OCI-LY7 (cell line): ENCODE results near the gene ATP1A2. TPM values are rescaled to one million over a fixed set of nuclear protein-coding genes. Genes with fewer than 3 reads are reported as not detected.

Source experiments
- BruUV-seq: library from RNA; stranded (reverse); fragments of 400-500 nt; replicated peaks from 2 replicates; lab custom pipeline; 2021; lab: Mats Ljungman, UMichigan
- CTCF ChIA-PET: fragments of 300-600 bp; sonication (Branson Sonifier 250); formaldehyde crosslinking; loops from one replicate; lab custom pipeline; 2022; ENCODE audit warnings: antibody characterized with exemption; ENCODE audit not compliant: unreplicated experiment; lab: Charles Lee
- POLR2A ChIA-PET: fragments of 300-600 bp; sonication (Branson Sonifier 250); formaldehyde crosslinking; loops from one replicate; lab custom pipeline; 2022; ENCODE audit warnings: antibody characterized with exemption; lab: Charles Lee
- DNase-seq: peaks from one replicate; pipeline ENCODE4 v3.0.0-alpha.2; 2015; ENCODE audit warnings: low spot score
- H2AFZ ChIP-seq: fragments of 200-600 bp; sonication (generic), shearing (Covaris generic); 2 replicates; pipeline ENCODE4 v1.6.1; 2014; ENCODE audit warnings: mild to moderate bottlenecking, antibody characterized with exemption, low read length, moderate library complexity
- H3K27ac ChIP-seq: fragments of 200-600 bp; sonication (generic); 2 replicates; pipeline ENCODE4 v1.5.1; 2014; ENCODE audit warnings: mixed run types, low read depth, mild to moderate bottlenecking, moderate library complexity, low read length, inconsistent platforms; ENCODE audit not compliant: poor library complexity, severe bottlenecking
- H3K36me3 ChIP-seq: fragments of 200-600 bp; sonication (generic); 2 replicates; pipeline ENCODE4 v1.6.1; 2014; ENCODE audit warnings: mild to moderate bottlenecking, antibody characterized with exemption, low read length, moderate library complexity, mixed read lengths; ENCODE audit not compliant: insufficient read depth
- H3K4me1 ChIP-seq: fragments of 200-600 bp; sonication (generic); 2 replicates; pipeline ENCODE4 v1.5.1; 2014; ENCODE audit warnings: mild to moderate bottlenecking, low read length; ENCODE audit not compliant: insufficient read depth, poor library complexity, severe bottlenecking
- H3K4me2 ChIP-seq: fragments of 200-600 bp; sonication (generic); 2 replicates; pipeline ENCODE4 v1.6.1; 2014; ENCODE audit warnings: mild to moderate bottlenecking, low read length
- H3K4me3 ChIP-seq: fragments of 200-600 bp; sonication (generic); 2 replicates; pipeline ENCODE4 v1.5.1; 2014; ENCODE audit warnings: mild to moderate bottlenecking, low read depth, low read length; ENCODE audit not compliant: poor library complexity, severe bottlenecking
- H3K79me2 ChIP-seq: fragments of 200-600 bp; sonication (generic); 2 replicates; pipeline ENCODE4 v1.6.1; 2016; ENCODE audit warnings: low read depth, mild to moderate bottlenecking, low read length, moderate library complexity, mixed read lengths; ENCODE audit not compliant: insufficient read depth
- H3K9me2 ChIP-seq: fragments of 200-600 bp; sonication (generic); 2 replicates; pipeline ENCODE4 v1.6.1; 2016; ENCODE audit warnings: mild to moderate bottlenecking, low read length, mixed read lengths; ENCODE audit not compliant: insufficient read depth
- H3K9me3 ChIP-seq: fragments of 200-600 bp; sonication (generic); 2 replicates; pipeline ENCODE4 v1.6.1; 2014; ENCODE audit warnings: mild to moderate bottlenecking, mixed run types, low read length, mixed read lengths
- H4K20me1 ChIP-seq: fragments of 200-600 bp; sonication (generic); 2 replicates; pipeline ENCODE4 v1.6.1; 2014; ENCODE audit warnings: mild to moderate bottlenecking, antibody characterized with exemption, low read length, moderate library complexity, mixed read lengths; ENCODE audit not compliant: insufficient read depth
- EZH2phosphoT487 ChIP-seq: fragments of 200-600 bp; sonication (generic); IDR thresholded peaks from 2 replicates; pipeline ENCODE4 v1.6.1; 2018; ENCODE audit warnings: low read depth, borderline replicate concordance, mild to moderate bottlenecking, mixed run types, antibody characterized with exemption, low read length, moderate library complexity, mixed read lengths
- intact Hi-C: fragments of 100-400 bp; cut with micrococcal nuclease; formaldehyde crosslinking; loops from one replicate; pipeline ENCODE4 v1.10.0; 2022; ENCODE audit not compliant: unreplicated experiment
- total RNA-seq, 2 experiments: library from RNA; depleted of rRNA in 1 of 2; stranded (reverse); fragments of >200 nt in 1 of 2; shearing (Covaris generic) in 1 of 2; gene quantifications; 2 replicates each; pipeline ENCODE4 v1.2.3, GENCODE V29; 2014 to 2022
- TF ChIP-seq, protein P1 (sequence below): fragments of 200-600 bp; sonication (generic); conservative IDR thresholded peaks from 2 replicates; pipeline ENCODE4 v1.5.1; 2014; ENCODE audit warnings: mild to moderate bottlenecking, antibody characterized with exemption, low read length, moderate library complexity, mixed read lengths

ATP1A2 gene
- total RNA-seq, 2 experiments from 2014 or later, result not detected

DNA sequence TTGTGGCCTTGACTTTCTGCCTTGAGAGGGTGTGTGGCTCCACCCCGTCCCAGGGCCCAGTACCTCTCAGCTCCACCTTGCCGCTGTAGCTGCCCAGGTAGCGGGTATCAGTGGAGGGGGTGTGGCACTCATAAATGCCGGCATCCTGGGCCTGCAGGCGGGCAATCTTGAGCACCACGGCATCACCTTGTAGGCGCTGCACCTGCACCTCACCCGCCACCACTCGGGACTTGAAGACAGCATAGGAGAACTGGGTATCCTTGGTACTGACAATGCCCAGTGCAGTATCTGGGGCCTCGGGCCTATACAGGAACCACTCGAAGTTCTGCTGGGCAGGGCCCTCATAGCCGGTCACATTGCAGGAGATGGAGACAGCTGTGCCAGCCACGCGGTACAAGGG lies 20.8 kb upstream of the ATP1A2 start:
- Histone ChIP-seq H3K4me1 (peaks cover 30% of the 10 kb centered on the region), H3K36me3 (peaks cover 23% of the 10 kb centered on the region; the same call in 1 of the 2 replicates), H2AFZ (no peak overlapping the region), H3K9me2 (no peaks in the 10 kb centered on the region), H4K20me1 (no peaks in the 10 kb centered on the region), H3K4me2 (no peak overlapping the region), H3K27ac (no peak overlapping the region), H3K4me3 (no peak overlapping the region), H3K9me3 (no peaks in the 10 kb centered on the region), H3K79me2 (peaks cover 8% of the 10 kb centered on the region; the same call in 1 of the 2 replicates)
- CTCF ChIA-PET, result no interaction called here
- intact Hi-C loops, result no loop called here
- TF ChIP-seq, protein P1, sequence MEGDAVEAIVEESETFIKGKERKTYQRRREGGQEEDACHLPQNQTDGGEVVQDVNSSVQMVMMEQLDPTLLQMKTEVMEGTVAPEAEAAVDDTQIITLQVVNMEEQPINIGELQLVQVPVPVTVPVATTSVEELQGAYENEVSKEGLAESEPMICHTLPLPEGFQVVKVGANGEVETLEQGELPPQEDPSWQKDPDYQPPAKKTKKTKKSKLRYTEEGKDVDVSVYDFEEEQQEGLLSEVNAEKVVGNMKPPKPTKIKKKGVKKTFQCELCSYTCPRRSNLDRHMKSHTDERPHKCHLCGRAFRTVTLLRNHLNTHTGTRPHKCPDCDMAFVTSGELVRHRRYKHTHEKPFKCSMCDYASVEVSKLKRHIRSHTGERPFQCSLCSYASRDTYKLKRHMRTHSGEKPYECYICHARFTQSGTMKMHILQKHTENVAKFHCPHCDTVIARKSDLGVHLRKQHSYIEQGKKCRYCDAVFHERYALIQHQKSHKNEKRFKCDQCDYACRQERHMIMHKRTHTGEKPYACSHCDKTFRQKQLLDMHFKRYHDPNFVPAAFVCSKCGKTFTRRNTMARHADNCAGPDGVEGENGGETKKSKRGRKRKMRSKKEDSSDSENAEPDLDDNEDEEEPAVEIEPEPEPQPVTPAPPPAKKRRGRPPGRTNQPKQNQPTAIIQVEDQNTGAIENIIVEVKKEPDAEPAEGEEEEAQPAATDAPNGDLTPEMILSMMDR, result no peak
- no peak for TF ChIP-seq EZH2phosphoT487
- DNase-seq, result no peak
- POLR2A ChIA-PET, result no interaction called here
- no TSS peak for BruUV-seq

DNA sequence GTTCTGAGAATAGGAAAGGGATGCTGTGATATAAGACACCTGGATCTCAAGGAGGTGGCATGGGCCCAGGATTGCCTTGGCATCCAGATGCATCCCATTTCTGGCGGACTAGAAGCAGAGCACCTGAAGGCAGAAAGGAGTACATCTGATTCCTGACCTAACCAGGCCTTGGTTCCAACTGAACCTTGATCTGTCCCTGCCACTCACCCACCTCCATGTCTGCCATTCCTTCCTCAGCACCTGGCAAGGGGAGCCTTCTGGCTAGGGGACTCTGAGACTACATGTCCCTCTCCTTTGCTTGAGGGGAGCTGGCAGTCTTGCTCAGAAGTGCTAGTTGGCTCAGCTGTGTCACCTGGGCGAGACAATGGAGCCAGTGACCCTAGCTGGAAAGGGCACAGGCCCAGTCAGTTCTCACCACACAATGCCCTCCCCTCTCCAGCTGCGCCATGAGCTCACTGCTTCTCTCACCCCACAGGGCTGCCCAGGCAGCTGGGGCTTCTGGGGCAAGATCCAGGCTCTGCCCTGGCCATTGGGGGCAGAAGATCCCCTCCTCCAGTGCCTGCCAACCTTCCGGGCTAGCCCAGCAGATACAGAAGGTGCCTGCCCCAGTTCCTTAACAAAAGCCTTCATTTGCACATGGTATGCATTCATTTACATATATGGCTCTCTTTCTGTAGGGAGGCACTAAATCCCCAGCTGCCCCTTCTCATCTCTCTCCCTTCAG lies 20.0 kb upstream of the ATP1A2 start:
- no peak for TF ChIP-seq EZH2phosphoT487
- TF ChIP-seq, protein P1, result no peak
- Histone ChIP-seq H3K27ac (no peak overlapping the region), H2AFZ (no peak overlapping the region), H3K9me3 (no peaks in the 10 kb centered on the region), H3K4me3 (no peak overlapping the region), H3K79me2 (peaks cover 8% of the 10 kb centered on the region; the same call in 1 of the 2 replicates), H3K4me2 (peak overlapping the region; percentile 90), H3K9me2 (no peaks in the 10 kb centered on the region), H3K4me1 (peaks cover 34% of the 10 kb centered on the region), H4K20me1 (no peaks in the 10 kb centered on the region), H3K36me3 (peaks cover 23% of the 10 kb centered on the region; the same call in 1 of the 2 replicates)
- CTCF ChIA-PET, result interaction anchor here (1.1 kb wide), 1 partner anchor 157 kb away, joined by 3 read pairs; no protein-coding TSS in a partner anchor
- POLR2A ChIA-PET, result interaction anchor here (0.6 to 0.9 kb wide), 2 partner anchors 267 to 393 kb away, joined by 3 to 4 read pairs; no protein-coding TSS in a partner anchor
- no TSS peak for BruUV-seq
- intact Hi-C loops, result no loop called here
- DNase-seq, result no peak
